Superior temporal gyrus (tissue), 1 donor: Measurements from ENCODE around the gene SLU7.
"Not testable (repeated sequence)": the region's sequence is repeated elsewhere in the genome, so short reads cannot be mapped to it uniquely, and the experiment has no call there.

Experiments used
- DNase-seq: peaks from one replicate; pipeline ENCODE4 v3.0.0-alpha.2; 2016; ENCODE audit errors: extremely low spot score

SLU7 gene

GRCh38 chr5:160450164-160450932 lies 31.5 kb upstream of the SLU7 start:
- no peak for DNase-seq

- no peak for DNase-seq
Measured at GRCh38 chr5:160449458-160449857, 30.6 kb upstream of the SLU7 start.

- DNase-seq: no peak
Measured at GRCh38 chr5:160448886-160449285, 30.0 kb upstream of the SLU7 start.

- DNase-seq: no peak
Measured at GRCh38 chr5:160445751-160446150, 26.9 kb upstream of the SLU7 start.

- no peak for DNase-seq
Measured at GRCh38 chr5:160445132-160445531, 26.3 kb upstream of the SLU7 start.

- no peak for DNase-seq
Measured at GRCh38 chr5:160444407-160444806, 25.5 kb upstream of the SLU7 start.

GRCh38 chr5:160442824-160443431 lies 24.0 kb upstream of the SLU7 start:
- no peak for DNase-seq

- DNase-seq: no peak
Measured at GRCh38 chr5:160441311-160441781, 22.5 kb upstream of the SLU7 start.

- peak; percentile 96 for DNase-seq
Measured at GRCh38 chr5:160439205-160439600, 20.3 kb upstream of the SLU7 start.

- peak; percentile 89 for DNase-seq
Measured at GRCh38 chr5:160438316-160439204, 19.7 kb upstream of the SLU7 start.

- DNase-seq: no peak
Measured at GRCh38 chr5:160437271-160437670, 18.4 kb upstream of the SLU7 start.

- not testable (repeated sequence) for DNase-seq
Measured at GRCh38 chr5:160436661-160437060, 17.8 kb upstream of the SLU7 start.

GRCh38 chr5:160436017-160436416 lies 17.1 kb upstream of the SLU7 start:
- no peak for DNase-seq

GRCh38 chr5:160435532-160435931 lies 16.7 kb upstream of the SLU7 start:
- DNase-seq: no peak

- no peak for DNase-seq
Measured at GRCh38 chr5:160434022-160434531, 15.2 kb upstream of the SLU7 start.

GRCh38 chr5:160432787-160433186 lies 13.9 kb upstream of the SLU7 start:
- DNase-seq: no peak

- DNase-seq: no peak
Measured at GRCh38 chr5:160432196-160432595, 13.3 kb upstream of the SLU7 start.

GRCh38 chr5:160427607-160428006 lies 8.7 kb upstream of the SLU7 start:
- DNase-seq: no peak

- DNase-seq: no peak
Measured at GRCh38 chr5:160423099-160423498, 4.2 kb upstream of the SLU7 start.

- peak; percentile 93 for DNase-seq
Measured at GRCh38 chr5:160421625-160422258, 2.9 kb upstream of the SLU7 start, which contains the start of gene PTTG1. TSS of gene PTTG1 (plus strand) at chr5:160421855. CDS start at chr5:160422313, 458 bp downstream.

GRCh38 chr5:160420331-160420610 lies 1.4 kb upstream of the SLU7 start:
- DNase-seq: no peak
